Activated T-cell treated with anti-CD3 and anti-CD28 coated beads for 4 hours (primary cell): ENCODE results near the gene ERC2.

Source experiments
- DNase-seq: peaks from one replicate; pipeline ENCODE4 v3.0.0-alpha.2; 2020

Gene ERC2

DNA sequence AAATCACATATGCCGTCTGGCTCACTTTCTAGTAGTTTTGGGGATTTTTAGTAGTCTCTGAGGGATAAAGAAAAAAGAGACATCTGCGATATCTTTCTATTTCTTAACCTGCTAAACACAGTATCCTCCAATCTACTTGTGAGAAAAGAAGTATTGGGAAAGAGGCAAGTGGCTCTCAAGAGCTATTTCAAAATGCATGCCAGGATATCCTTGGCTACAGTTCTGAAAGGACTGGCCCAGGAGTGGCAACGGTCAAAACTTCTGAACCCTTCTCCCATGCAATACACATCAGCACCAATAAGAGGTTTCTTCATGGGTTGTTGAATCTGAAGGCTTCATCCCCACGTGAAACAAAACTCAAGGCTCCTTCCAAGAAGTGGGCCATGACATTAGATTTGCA, 777.1 kb downstream of the ERC2 start:
- DNase-seq = no peak

DNA sequence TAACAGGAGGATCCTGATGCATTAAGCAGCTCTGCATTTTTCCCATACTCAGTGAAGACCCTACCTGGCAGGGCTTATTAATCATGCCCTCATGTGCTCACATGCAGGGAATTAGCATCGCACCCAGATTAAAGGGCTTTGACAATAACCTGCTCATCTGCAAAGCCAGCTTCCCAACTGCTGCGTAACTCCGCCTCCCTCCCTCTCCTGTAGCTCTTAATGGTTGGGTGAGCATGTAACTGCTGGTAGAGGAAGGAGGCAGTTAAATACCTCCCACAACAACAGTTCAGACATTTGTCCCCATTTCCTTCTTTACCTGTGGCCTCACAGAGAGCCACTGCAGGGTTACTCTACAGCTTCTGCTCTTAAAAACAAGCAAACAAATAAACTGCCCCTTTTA, 777.5 kb downstream of the ERC2 start:
- no peak for DNase-seq

DNA sequence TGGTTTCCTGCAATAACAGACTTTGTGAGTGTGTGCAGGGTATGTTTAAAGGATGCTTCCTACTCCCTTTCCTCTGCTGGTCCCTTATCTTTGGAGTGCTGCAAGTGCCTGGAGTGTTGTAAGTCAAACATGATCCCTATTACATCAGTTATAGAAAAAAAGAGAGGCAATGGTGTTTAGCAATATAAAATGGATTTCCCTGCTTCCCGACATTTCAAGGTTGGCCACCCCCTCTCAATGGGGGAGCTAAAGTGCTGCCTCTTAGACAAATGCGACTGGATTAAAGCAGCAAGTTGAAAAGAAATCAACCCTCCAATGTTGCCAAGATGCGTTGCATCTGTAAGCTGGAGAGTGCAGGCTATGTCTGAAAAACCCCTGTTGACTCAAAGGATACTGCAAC, 778.1 kb downstream of the ERC2 start:
- no peak for DNase-seq

DNA sequence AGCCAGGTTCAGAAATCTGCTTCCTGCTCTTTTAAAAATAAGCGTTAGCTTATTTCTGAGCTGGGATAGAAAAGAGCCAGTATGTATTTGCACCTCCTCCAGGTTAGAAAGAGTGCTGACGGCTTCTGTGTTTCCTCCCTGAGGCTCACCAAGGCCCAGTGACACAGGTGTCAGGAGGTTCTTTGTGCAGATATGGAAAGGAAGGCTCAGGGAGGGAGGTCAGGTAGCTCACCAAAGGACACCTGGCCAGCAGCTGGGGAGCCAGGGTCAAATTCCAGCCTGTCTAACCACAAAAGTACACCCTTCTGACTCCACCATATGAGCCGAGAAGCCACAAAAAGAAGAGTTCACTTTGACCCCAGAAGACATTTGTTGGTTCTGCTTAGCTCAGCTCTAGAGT, 780.1 kb downstream of the ERC2 start:
- DNase-seq = no peak

DNA sequence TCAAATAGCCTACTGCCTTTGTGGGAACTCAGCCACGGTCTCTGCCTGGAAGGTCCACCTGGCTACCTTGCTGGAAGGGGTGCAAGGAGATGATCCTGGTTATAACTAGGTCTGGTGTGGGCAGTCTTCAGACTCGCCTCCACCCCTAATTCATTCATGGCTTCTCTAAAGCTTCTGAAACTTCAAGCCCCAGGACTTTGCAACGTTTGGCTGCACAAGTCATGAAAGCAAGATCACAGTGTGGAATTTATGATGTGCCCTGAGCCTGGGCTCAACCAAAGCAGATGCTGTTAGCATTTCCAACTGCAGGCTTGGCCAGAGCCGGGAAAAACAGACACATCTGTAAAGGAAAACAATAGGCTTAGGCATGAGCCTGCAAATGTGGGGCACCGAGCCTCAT, 780.7 kb downstream of the ERC2 start:
- DNase-seq = no peak

DNA sequence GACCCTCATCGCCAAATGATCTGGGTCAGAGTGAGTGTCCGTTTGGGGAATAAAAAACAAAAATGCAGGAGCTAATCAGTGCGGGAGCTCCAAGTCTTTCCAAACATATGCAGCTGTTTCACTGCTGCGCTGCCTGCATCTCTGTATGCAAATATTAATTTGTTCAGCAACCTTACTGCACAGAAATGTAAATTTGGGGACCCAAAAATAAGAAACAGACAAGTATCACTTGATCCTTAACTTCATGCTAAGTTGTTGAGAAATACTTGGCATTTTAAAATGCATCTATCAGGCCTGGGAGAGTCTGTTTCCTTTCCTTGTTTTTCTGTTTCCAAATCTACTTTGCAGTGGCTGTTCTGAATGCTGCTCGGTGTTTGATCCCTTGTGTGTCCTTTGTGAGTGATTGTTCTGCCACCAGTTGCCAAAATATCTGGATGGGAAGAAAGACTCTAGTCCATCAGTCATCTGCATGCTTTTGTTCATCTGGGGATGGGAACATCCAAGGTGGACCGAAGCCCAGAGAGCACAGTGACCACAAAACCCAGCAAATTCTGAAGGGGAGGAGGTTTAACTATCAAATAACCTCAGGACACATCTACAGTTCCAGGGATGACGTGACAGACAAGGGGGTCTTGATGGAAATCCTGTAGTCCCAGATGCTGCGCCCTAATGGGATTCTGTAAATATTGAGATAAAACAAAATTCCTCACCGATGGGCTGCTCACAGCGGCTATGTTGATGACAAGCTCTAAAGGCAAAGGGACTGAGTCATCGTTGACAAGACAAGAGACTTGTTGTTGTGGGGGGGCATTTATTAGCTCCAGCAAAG, 781.6 kb downstream of the ERC2 start:
- no peak for DNase-seq

DNA sequence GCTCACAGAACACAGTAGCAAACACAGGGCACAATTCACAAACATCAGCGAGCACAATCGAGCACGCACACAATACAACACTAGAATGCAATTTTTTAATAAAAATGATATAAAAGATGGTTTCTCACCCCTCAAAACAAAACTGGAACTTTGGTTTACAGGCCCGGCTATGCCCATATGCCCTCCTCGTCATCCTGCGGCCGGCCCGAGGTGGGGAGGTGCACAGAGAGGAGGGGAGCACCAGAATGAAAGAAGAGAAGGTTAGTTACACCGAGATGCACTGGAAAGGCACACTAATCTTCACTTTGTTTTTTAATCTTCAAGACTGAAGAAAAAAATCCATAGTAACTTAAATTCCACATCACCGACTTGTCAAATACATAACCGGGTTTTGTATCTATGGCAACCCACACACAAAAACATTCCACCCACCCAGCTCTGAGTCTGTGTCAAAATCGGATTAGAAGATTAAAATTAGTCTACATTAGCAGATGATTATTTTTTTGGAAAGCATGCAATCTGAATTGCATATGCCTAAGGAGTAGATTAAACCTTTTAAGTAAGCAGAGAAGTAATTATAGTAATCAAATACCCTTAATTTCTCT, 784.5 kb downstream of the ERC2 start:
- no peak for DNase-seq

DNA sequence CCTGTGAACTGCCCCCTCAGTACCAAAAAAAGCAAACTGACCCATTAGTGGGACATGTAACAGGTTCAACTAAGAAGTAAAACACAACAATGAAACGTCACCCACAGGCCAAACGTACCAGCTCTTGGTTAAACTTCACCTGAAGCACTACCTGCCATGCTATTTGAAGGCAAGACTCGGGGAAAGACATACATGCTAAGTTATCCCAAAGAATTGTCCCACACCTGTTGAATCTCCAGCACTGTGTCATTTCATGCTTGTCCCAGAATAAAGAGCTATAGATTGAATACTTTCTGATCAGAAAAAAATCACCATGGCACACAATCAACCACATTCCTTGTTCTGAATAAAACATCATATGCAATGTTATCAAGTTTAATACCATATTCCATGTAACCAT, 785.8 kb downstream of the ERC2 start:
- DNase-seq = no peak

DNA sequence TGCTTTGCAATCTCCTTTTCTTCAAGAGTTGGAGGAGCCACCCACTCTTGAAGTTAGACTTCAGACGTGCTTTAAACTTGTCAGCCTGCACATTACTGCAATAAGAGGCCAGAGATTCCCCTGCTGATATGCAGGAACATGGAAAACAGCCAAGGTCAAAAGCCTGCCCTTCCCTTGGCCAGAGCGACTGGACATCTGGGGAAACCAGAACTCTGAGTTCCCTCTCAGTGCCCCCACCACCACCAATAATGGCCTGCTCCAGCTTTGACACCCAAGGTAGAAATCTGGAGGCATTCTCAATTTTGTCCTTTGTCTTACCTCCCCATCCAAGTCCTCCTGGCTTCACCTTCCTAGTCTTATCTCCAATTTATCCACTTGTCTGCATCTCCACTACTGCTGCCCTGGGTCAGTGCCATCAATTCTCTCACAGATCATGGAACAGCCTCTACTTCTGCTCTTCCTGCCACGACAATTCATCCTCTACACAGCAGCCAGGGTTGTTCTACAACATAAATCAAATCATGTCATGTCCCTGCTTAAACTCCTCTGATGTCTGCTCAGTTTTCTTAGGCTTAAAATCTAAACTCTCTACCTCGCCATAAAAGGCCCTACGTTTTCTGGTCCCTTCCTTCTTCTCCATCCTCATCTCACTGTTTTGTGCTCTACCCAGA, 789.6 kb downstream of the ERC2 start:
- no peak for DNase-seq

DNA sequence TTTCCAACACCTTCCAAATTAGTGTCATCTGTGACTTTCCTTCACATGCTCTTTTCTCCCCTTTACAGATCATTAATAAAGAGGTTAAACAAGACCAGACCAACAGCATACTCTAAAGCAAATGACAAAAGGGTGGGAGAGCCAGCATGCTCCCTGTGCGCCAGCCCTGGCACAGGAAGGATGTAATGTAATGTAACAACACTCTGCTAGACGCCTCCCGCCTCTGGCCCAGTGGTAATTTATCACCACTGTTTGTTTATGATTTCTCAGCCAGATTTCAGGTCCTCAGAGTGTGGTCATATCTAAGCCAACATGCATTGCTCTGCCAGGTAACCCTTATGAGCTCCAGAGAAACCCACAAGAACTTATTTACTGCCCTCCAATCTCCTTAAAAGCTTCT, 791.6 kb downstream of the ERC2 start:
- no peak for DNase-seq

DNA sequence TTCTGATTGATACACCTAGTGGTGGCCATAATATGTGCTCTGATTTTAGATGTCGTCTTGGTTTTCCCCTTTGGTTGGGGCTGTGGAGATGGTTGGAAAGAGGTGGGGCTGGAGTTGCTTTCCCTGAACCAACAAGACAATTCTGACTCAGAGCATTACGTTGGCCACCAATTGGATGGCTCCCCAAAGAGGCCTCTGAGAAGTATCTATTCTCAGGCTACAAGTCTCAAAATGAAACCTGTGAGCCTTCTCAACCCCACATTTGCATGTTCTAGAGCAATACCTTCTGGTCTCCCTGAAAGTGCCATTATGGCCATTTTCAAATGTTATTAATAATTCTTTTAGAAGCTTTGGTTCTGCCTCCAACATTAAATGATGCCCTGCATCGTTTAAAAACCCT, 792.8 kb downstream of the ERC2 start:
- no peak for DNase-seq

DNA sequence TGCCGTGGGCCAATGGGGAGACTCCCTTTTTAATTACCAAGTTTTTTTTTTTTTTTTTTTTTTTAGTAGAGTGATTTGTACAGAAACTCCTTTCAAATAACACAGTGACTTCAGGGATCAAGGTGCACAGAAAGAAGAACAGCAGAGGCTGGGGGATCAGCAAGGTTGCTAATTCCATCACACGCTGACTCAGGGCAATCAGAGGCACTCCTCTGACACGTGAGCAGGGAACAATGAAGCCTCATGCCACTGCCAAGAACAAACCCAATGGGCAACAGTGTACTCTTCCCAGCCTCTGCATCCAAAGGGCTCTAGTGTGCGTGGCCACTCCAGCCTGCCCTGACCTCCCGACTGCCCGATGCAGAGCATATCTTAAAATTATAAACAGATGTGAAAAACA, 794.5 kb downstream of the ERC2 start:
- no peak for DNase-seq

DNA sequence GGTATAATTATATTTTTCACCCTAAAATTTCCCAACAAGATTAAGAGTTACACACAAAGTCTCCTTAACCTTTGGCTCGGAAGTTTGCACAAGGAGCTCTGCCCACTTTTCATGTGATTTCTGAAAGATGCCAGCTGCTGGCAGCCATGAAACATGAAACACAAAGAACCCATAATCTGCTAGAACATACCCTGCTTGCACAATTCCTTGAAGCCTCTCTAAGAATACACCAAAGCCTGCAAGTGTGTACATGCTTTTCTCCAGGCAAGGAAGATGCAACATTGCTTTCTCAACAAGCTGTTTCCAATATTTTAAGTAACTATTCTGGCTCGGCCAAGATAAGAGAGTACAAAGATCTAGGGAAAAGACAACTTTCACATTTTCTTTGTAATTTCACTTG, 799.1 kb downstream of the ERC2 start:
- DNase-seq = no peak

DNA sequence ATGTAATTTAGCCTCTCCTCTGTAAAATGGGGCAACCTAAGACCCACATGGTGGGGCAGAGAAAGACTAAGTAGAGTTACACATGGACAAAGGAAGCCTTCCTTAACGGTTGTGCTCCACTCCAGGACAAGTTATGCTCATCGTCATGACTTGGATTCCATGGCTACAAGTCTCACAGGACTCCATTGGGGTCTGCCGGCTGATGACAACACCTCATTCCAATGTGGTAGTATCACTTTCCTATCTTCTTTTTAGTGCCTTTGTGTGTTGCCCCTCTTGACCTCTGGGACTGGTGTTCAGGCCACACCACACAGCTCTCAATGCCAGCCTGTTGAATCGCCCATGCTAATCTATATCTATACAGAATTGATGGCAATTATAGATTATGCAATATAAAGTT, 799.9 kb downstream of the ERC2 start:
- no peak for DNase-seq

DNA sequence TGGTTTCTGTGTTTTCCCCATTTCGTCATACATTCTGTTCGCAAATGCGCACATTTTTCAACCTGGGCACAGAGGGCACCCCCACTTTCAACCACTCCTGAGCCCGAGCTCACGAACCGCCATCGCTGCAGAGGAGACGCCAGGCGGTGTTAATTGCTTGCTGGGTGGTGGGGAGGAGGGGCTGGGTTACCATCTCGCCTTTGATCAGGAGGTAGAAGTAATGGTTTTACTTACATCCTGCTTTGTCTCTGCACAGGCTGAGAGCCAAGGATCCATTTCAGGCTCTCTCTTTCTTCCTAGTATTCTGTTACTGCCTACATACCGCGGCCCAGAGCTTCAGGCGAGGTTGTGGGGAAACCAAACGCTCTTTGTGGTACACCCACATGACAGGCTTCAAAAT, 803.9 kb downstream of the ERC2 start:
- DNase-seq = no peak

DNA sequence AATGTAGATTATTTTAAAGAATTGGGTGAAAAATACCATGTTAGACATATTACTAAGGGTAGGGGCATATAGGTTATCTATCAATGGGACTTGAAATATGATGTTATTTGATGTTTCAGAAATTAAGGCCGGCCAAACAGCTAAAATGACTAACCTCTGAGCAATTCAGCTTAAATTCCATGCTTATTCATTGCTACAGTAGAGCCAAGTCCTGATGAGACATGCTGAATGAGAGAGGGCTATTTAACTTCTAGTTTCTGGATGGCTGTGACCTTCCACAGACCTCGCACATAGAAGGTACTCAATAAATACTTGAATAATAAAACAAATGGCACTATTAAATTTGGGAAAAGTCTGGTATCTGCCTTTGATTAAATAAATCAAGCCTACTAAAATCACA, 805.6 kb downstream of the ERC2 start:
- no peak for DNase-seq

DNA sequence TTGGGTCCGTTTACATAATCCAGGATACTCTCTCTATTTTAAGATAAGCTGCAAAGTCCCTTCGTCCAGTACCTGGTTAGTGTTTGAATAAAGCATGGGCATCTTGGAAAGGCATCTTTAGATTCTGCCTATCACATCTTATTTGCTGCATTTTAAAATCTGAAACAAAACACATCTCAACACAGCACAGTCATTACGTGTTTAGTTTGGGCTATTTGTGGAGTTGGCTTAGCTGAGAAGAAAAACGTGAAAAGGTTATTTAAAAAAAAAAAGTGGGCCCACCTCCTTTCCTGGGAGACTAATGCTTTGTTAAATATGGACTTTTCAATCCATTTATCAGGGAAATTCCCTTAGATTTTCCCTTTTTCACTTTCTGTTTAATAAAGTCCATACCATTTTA, 806.7 kb downstream of the ERC2 start:
- DNase-seq = no peak

DNA sequence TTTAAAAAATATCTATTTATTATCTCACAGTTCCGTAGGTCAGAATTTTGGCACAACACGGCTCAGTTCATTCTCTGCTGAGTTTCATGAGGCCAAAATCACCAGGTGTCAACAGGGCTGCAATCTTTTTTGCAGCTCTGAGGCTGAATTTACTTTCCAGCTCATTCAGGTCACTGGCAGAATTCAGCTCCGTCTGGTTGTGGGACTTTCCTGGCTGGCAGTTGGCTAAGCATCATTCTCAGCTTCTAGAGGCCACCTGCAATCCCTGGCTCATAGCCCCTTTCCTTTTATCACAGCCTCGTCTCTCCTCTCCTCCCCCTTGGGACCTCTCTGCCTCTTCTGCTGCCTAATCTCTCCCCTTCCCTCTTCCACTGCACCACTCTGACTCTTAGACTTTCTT, 807.1 kb downstream of the ERC2 start:
- no peak for DNase-seq

DNA sequence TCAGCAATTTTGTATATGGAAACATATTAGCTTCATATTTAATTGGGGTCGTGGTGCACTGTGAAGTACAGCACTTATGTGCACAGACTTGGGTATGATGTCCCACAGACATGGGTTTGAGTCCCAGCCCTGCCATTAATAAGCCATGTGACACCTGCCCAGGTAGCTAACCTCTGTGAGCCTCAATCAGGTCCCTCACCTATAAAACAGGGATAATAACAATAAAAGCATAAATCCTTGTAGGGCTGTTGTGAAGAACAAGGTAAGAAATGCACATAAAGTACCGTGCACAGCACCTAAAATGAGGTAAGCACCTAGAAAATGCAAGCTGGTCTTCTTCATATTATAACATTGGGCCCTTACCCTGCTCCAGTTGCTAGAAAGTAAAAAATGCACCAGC, 807.6 kb downstream of the ERC2 start:
- DNase-seq = no peak

DNA sequence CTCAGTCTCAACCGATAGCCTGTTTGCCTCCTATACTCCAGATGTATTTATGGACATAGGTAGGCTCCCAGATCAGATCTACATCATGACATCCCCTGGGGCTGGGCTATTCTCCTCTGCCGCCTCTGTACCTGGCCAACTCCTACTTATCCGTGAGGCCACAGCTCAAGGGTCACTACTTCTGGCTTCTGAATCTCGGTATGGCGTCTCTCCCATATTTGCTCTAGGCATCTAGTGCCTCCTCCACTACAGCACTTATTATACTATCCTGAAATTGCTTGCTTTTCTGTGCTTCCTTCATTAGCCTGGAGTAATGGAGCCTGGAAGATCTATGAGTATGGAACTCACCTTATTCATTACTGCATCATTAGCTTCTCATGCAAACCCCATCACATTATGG, 808.6 kb downstream of the ERC2 start:
- no peak for DNase-seq

DNA sequence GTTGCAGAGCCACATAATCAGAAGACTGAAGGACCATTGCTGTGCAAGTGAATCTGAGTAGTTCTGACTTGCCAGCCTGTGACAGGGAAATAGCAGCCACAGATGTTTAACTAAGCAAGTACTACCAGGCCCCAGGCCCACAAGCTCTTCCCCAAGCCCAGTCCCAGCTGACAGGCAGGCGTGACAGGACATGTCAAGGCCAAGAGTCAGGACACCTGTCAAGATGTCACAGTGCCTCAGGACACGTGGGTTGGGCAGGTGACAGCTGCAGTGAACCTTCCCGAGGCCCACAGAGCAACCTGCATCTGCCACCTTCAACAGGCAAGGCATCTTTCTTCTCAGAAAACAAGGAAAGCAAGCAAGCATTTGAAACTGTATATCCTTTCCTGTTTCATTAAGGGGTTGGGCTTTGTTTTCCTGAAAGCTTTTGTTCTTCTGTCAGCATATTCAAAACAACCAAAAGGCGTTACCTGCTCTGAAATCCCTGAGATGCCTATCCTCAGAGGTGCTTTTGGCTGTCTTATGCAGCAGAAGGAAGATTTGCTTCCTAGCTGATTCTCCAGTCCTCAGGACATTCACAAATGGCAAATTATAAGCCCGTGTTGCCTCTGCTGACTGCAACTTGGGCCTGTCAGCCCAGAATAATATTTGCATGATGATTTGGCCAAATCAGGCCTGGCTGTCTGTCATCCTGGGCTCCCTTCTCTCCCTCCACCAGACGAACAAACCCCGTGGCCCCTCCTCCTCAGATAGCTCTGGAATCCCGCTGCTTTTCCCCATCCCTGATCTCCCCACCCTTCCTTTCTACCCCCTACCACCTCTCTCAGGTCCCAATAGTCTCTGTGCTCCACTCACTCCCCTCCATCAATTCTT, 809.3 kb downstream of the ERC2 start:
- DNase-seq = no peak

DNA sequence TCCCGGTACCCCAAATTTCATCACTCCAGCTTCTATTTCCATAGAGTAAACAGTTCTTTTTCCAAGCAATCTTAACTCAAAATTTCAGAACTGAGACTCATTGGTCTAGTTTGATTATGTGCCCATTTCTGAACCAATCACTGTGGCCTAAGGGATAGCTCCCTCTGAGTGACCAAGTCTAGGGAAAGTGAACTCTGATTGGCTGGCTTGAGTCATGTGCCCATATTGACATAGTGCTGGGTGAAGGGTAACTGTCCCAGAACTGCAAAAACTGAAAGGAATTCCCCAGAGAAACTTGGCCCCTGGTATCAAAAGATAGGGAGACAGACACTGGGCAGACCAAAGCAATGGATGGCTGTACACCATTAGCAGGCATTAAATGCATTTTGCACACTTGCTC, 810.0 kb downstream of the ERC2 start:
- DNase-seq = no peak

DNA sequence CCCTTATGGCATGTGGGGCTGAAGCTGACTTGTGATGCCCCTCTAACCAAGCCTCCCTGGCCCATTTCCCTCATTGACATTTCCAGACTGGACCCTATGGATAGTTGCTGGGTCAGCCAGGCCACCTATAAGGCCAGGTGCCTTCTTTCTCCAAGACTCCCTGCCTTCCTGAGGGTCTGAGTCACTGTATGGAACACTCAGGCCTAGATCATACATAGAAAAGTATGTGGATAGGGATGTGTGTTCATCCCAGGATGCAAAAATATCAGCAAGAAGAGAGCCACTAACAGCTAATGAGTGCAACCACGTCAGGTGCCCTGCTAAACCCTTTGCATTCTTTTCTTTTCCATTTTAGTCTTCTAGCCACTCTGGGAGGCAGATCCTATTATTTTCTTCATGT, 812.7 kb downstream of the ERC2 start:
- DNase-seq = no peak
